Calu3 (cell line): ENCODE data around the gene TBXT. TPM values are rescaled to one million over a fixed set of nuclear protein-coding genes. Genes with fewer than 3 reads are reported as not detected.
A peak's percentile ranks its signal among the peaks of the same experiment; 100 is the strongest.

ENCODE experiments used
- BruUV-seq: library from RNA; stranded (reverse); fragments of 400-500 nt; replicated peaks from 2 replicates; lab custom pipeline; 2021; lab: Mats Ljungman, UMichigan
- CTCF ChIA-PET: fragments of 300-600 bp; sonication (Branson Sonifier 250); formaldehyde crosslinking; loops from one replicate; lab custom pipeline; 2022; ENCODE audit warnings: antibody characterized with exemption; lab: Charles Lee
- DNase-seq: peaks from one replicate; pipeline ENCODE4 v3.0.0; 2022
- H3K27ac Mint-ChIP-seq: one replicate; pipeline ENCODE4 v1.8.0; 2022; ENCODE audit warnings: mixed read lengths; ENCODE audit not compliant: unreplicated experiment
- H3K27me3 Mint-ChIP-seq: one replicate; pipeline ENCODE4 v1.8.0; 2022; ENCODE audit warnings: mixed read lengths; ENCODE audit not compliant: unreplicated experiment
- H3K36me3 Mint-ChIP-seq: one replicate; pipeline ENCODE4 v1.8.0; 2022; ENCODE audit warnings: mild to moderate bottlenecking, moderate library complexity, mixed read lengths; ENCODE audit not compliant: insufficient read depth, unreplicated experiment
- H3K4me1 Mint-ChIP-seq: one replicate; pipeline ENCODE4 v1.8.0; 2022; ENCODE audit warnings: mild to moderate bottlenecking, low read depth, mixed read lengths; ENCODE audit not compliant: unreplicated experiment
- H3K4me3 Mint-ChIP-seq: one replicate; pipeline ENCODE4 v1.8.0; 2022; ENCODE audit warnings: mild to moderate bottlenecking, low read depth, moderate library complexity, mixed read lengths; ENCODE audit not compliant: unreplicated experiment
- H3K9me3 Mint-ChIP-seq: one replicate; pipeline ENCODE4 v1.8.0; 2022; ENCODE audit warnings: low read depth, mixed read lengths; ENCODE audit not compliant: unreplicated experiment
- intact Hi-C: fragments of 100-400 bp; cut with micrococcal nuclease; formaldehyde crosslinking; loops from one replicate; pipeline ENCODE4 v1.10.0; 2022; ENCODE audit not compliant: unreplicated experiment
- total RNA-seq: library from RNA; stranded (reverse); gene quantifications from 2 replicates; pipeline ENCODE4 v1.2.3, GENCODE V29; 2022
- TF ChIP-seq, protein P1 (sequence below): fragments of 200-600 bp; IDR thresholded peaks from one replicate; pipeline ENCODE4 v1.8.0; 2022; ENCODE audit warnings: antibody characterized with exemption; ENCODE audit not compliant: unreplicated experiment

Gene TBXT
- total RNA-seq, 1 experiment from 2014 or later, result not detected

DNA sequence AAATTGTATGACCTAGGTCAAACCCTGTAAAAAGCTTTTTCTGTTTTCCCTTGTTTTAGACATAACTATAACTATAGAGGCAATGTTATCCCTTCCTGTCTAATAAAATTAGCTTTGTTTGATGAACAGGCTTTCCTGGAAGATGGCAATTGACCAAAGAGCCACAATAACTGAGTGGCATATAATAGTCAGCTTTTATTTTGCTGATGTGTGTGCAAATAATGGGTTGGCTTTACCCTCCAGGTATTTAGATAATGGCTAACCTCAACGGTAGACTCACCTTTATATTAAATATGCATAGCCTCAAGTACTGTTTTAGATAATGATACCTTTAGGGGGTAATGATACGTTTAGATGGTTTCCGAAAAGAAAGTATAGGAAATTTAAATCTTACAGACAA, 15.0 kb downstream of the TBXT start:
- BruUV-seq, result no TSS peak
- no peaks in the 10 kb centered on the region for H3K36me3 Mint-ChIP-seq
- CTCF ChIA-PET, result no interaction called here
- no peaks in the 10 kb centered on the region for H3K9me3 Mint-ChIP-seq
- H3K27me3 Mint-ChIP-seq, result peaks cover 10% of the 10 kb centered on the region
- no peaks in the 10 kb centered on the region for H3K4me1 Mint-ChIP-seq
- H3K4me3 Mint-ChIP-seq, result no peak overlapping the region
- intact Hi-C loops, result no loop called here
- TF ChIP-seq, protein P1, sequence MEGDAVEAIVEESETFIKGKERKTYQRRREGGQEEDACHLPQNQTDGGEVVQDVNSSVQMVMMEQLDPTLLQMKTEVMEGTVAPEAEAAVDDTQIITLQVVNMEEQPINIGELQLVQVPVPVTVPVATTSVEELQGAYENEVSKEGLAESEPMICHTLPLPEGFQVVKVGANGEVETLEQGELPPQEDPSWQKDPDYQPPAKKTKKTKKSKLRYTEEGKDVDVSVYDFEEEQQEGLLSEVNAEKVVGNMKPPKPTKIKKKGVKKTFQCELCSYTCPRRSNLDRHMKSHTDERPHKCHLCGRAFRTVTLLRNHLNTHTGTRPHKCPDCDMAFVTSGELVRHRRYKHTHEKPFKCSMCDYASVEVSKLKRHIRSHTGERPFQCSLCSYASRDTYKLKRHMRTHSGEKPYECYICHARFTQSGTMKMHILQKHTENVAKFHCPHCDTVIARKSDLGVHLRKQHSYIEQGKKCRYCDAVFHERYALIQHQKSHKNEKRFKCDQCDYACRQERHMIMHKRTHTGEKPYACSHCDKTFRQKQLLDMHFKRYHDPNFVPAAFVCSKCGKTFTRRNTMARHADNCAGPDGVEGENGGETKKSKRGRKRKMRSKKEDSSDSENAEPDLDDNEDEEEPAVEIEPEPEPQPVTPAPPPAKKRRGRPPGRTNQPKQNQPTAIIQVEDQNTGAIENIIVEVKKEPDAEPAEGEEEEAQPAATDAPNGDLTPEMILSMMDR, result no peak
- H3K27ac Mint-ChIP-seq, result no peak overlapping the region
- no peak for DNase-seq

DNA sequence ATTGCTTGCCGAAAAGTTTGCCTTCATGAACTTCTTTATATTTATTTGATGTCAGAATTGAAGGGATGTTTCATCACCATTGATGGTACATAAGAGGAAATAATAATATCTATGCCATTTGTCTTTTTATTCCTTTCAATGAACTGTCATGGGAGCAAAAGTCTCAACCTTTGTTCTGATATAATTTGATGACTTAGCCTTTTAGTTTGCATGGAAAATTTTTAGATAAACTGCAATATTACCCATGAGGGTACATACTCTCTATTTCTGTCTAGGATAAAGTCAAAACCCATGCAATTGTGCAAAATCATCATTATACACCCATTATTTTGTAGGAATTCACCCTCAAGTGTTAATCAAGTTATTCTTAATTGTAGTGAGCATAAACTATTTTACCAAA, 15.9 kb downstream of the TBXT start:
- CTCF ChIA-PET, result no interaction called here
- Mint-ChIP-seq H3K27ac (no peak overlapping the region), H3K27me3 (peaks cover 10% of the 10 kb centered on the region), H3K4me3 (no peak overlapping the region), H3K4me1 (no peaks in the 10 kb centered on the region), H3K9me3 (no peaks in the 10 kb centered on the region), H3K36me3 (no peaks in the 10 kb centered on the region)
- TF ChIP-seq, protein P1, result no peak
- no peak for DNase-seq
- BruUV-seq, result no TSS peak
- intact Hi-C loops, result no loop called here

DNA sequence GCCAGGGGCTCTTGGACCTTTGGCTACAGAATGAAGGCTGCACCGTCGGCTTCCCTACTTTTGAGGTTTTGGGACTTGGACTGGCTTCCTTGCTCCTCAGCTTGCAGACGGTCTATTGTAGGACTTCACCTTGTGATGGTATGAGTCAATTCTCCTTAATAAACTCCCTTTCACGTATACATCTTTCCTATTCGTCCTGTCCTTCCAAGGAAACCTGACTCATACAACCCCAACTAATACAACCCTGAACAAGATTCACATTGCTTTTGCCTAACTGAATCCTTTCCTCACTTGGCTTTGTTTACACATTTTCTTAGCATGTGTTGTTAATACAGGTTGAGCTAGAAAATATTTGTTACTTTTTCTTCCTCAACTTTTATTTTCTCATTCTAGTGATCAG, 21.9 kb downstream of the TBXT start:
- Mint-ChIP-seq H3K4me3 (no peak overlapping the region), H3K4me1 (peaks cover 36% of the 10 kb centered on the region), H3K27ac (peak overlapping the region; percentile 78), H3K9me3 (no peaks in the 10 kb centered on the region), H3K27me3 (no peaks in the 10 kb centered on the region), H3K36me3 (no peaks in the 10 kb centered on the region)
- CTCF ChIA-PET, result interaction anchor here (0.7 kb wide), 1 partner anchor 27 kb away, joined by 5 read pairs; no protein-coding TSS in a partner anchor
- no TSS peak for BruUV-seq
- TF ChIP-seq, protein P1, result no peak
- intact Hi-C loops, result no loop called here
- DNase-seq, result no peak

DNA sequence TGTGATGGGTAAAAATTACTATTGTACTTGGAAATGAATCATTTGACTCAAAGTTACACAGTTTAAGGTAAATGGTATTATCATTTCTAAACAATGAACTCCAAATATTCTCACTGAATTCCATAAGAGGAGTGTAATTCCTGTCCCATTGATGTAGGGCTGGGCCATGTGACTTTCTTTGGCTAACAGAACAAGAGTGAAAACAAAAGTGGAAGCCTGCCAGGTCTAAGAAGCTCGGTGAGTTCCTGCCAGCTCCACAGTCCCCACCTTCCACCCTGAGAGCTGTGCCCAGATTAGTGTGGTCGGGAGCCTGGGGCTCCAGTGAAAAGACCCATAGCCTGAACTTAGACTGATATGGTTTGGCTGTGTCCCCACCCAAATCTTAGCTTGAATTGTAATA, 24.6 kb downstream of the TBXT start:
- Mint-ChIP-seq H3K27me3 (no peaks in the 10 kb centered on the region), H3K9me3 (no peaks in the 10 kb centered on the region), H3K4me3 (no peak overlapping the region), H3K27ac (no peak overlapping the region), H3K4me1 (peaks cover 36% of the 10 kb centered on the region), H3K36me3 (no peaks in the 10 kb centered on the region)
- intact Hi-C loops, result no loop called here
- DNase-seq, result peak; percentile 30
- BruUV-seq, result no TSS peak
- CTCF ChIA-PET, result no interaction called here
- TF ChIP-seq, protein P1, result no peak
